NCI-H2107 (cell line): Measurements from ENCODE around the gene RHOBTB3.

ENCODE experiments used
- DNase-seq: peaks from one replicate; lab custom pipeline; 2025; lab: John Stamatoyannopoulos, UW

Gene RHOBTB3

GRCh38 chr5:95841914-95842812 lies 111.0 kb downstream of the RHOBTB3 start:
- no peak for DNase-seq

DNA sequence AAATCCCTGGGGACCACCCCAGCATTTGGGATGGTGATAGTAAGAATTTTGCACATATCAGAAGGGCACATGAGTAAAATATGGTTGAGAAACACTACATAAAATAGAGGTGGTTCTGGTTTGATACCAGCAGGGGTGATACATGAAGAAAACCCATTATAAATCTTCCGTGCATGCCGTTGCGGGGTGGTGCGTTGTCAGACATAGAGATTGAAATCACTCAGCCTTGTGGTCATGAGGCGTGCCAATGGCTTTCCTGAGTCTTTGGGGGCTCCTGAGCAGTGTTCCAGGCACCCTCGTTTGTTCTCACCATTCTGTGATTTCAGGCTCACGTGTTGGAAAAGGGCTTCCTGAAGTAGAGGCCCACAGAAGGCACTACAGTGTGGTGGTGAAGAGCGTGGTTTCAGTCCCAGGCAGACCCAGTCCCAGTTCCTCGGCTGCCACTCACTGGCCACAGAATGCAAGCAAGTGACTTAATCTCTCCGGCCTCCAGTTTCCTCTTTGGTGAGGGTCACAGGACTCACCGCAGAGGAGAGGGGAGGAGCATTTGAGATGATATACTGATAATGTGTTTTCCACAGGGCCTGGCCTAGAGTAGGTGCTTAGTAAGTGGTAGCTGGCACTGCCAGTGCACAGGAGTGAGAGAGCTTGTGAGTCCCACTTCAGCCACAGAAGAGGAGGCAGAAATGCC lies 111.9 kb downstream of the RHOBTB3 start:
- DNase-seq = no peak

DNA sequence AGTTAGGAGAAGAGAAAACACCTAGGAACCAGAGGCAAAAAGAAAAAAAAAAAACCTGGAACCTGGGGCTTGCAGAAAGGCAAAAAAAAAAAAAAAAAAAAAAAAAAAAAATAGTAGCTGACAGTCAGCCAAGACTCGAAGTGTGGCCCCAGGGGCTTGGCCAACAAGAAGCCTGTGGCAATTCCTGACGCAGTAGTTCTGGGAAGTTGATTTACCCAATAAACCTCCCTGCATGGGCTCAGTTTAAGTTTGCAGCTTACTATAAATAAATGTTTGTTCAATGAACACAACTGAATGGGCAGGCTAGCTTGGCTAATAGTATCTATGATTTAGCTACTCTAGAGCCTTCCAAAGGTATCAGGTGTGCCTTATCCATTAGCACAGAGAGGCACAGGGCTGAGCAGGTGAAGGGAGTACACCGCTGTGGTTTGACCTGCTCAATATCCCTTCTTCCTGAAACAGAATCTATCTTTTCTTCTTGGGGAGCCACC lies 112.6 kb downstream of the RHOBTB3 start:
- no peak for DNase-seq

GRCh38 chr5:95845391-95845790 lies 114.3 kb downstream of the RHOBTB3 start:
- no peak for DNase-seq
